Stimulated activated naive CD8-positive, alpha-beta T cell treated with anti-CD3 and anti-CD28 coated beads, Interleukin-15, amount 100 ng/mL, for 72 hours (primary cell): ENCODE data around the gene SERPINI2.
A peak's percentile ranks its signal among the peaks of the same experiment; 100 is the strongest.
"Not testable (repeated sequence)": the region's sequence is repeated elsewhere in the genome, so short reads cannot be mapped to it uniquely, and the experiment has no call there.

Experiments used
- ATAC-seq: fragments of 150-1000 bp; cut with Tn5 transposase; 2 replicates; pipeline ENCODE4 v1.10.0; 2021; ENCODE audit warnings: mild to moderate bottlenecking, moderate library complexity
- DNase-seq, 2 donors: peaks; one replicate each; pipeline ENCODE4 v3.0.0; 2021 to 2022
- H3K27ac Mint-ChIP-seq, 2 donors: one replicate each; pipeline ENCODE4 v1.8.0; 2022; ENCODE audit warnings: mild to moderate bottlenecking in 2 of 2, mixed read lengths in 2 of 2, moderate library complexity in 2 of 2
- H3K27me3 Mint-ChIP-seq: one replicate; pipeline ENCODE4 v1.8.0; 2022; ENCODE audit warnings: mixed read lengths
- H3K4me1 Mint-ChIP-seq: one replicate; pipeline ENCODE4 v1.8.0; 2022; ENCODE audit warnings: mild to moderate bottlenecking, mixed read lengths
- H3K4me3 Mint-ChIP-seq, 2 donors: one replicate each; pipeline ENCODE4 v1.8.0; 2022; ENCODE audit warnings: mild to moderate bottlenecking in 2 of 2, mixed read lengths in 2 of 2, moderate library complexity in 1 of 2
- H3K9me3 Mint-ChIP-seq, 2 donors: one replicate each; pipeline ENCODE4 v1.8.0; 2022; ENCODE audit warnings: mixed read lengths in 2 of 2

The SERPINI2 gene

DNA sequence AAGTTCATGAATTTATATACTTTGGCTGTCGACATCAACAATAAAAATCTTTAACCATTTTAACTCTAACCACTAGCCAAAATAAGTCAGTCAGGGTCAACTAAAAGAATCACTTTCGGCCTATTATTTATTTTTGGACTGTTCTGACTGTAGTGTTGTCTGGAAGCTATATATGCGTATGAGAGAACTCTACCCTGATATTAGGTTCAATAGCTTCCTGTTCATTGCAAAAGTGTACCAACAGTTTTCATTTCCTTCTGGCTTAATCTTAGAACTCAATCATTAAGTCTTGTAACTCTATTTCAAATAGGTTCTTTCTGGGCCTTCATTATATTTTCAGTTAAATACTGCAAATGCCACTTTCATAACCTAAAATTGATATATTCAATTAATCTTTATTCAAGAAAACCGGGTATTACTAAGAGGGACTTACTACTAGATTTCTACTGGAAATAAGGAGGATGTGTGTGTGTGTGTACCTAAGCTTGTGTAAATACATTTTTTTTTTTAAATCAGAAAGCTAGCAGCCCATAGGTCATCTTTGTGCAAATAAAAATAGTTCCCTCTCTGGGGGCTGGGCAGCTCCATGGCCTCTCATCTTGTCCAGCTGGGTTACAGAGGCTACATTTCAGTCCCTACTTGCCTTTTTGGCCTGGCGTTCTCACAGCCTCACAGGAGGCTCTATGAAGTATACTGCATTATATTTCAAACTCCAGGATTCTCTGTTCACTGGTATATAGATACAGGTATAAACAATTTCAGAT is 5.8 kb downstream of the SERPINI2 start:
- no peak overlapping the region for H3K4me3 Mint-ChIP-seq
- DNase-seq (no peak), ATAC-seq (no peak)
- H3K27ac Mint-ChIP-seq, result no peak overlapping the region
- no peaks in the 10 kb centered on the region for H3K27me3 Mint-ChIP-seq
- H3K9me3 Mint-ChIP-seq, result no peaks in the 10 kb centered on the region
- no peaks in the 10 kb centered on the region for H3K4me1 Mint-ChIP-seq

DNA sequence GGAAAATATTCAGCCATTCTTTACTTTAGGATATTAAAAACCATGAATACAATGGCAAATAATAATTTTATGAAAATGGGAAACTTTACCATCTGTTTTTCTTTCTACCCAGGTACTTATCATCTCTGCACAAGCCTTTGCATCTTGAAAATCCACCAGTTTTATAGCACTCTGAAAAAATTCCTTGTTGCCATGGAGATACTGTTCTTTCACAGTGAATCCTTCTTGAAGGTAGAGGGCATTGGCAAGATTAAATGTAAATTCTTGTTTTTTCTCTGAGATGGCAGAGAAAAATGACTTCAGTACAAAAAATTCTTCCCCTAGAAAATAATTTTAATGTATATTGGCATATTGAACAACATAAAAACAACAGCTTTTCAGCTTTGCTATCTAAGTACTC is 6.9 kb downstream of the SERPINI2 start:
- Mint-ChIP-seq H3K27me3 (no peaks in the 10 kb centered on the region), H3K9me3 (no peaks in the 10 kb centered on the region), H3K4me1 (no peaks in the 10 kb centered on the region), H3K4me3 (no peak overlapping the region), H3K27ac (no peak overlapping the region)
- no peak for DNase-seq
- no peak for ATAC-seq

DNA sequence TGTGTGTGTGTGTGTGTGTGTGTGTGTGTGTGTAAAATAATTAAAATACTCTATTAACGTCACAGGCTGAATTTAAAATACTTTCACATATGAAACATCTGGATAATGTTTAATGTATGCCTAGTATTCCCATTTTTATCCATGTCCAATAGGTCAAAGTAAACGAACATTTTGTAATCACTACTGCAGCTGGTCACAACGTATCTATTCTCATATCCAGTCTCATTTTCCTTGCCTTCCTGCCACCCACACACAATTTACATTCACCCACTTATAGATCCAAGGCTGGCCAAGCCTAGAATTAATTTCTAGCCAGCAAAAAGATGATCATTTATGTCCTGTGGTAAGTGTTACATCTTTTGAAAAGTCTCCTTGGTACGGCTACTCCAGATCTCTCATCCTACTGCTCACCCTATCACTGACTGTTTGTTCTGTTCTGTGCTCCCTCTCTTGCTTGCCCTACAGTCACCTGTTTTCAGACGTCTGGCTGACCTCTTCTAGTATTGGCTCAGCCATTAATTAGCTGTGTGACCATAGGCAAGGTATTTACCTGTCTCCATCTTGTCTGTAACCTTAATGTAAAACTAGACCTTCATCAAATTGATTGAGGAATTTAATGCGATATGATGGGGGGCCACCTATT is 17.6 kb downstream of the SERPINI2 start:
- Mint-ChIP-seq H3K4me1 (no peaks in the 10 kb centered on the region), H3K9me3 (no peaks in the 10 kb centered on the region), H3K27ac (no peak overlapping the region), H3K27me3 (peaks cover 4% of the 10 kb centered on the region), H3K4me3 (no peak overlapping the region)
- DNase-seq (no peak), ATAC-seq (no peak)

DNA sequence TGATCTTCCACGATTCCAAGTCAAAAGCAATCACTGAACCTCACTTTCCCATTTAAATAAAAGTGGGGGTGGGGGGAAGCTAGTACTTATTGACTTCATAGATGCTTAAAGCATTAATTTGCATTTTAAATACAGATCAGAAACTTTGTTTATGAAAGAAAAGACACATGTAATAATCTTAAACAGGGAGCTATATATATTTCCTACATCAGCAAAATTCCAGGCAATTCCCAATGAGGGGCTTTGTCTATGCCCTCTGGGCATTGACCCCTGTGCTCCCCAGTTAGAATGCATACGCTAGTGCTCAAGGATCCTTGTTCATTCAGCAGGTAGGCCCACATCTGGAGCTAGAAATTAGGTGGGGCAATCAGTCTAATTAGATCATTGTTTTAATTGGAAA is 20.0 kb downstream of the SERPINI2 start:
- no peak overlapping the region for H3K4me3 Mint-ChIP-seq
- H3K4me1 Mint-ChIP-seq, result no peaks in the 10 kb centered on the region
- H3K9me3 Mint-ChIP-seq, result no peaks in the 10 kb centered on the region
- ATAC-seq (no peak), DNase-seq (no peak)
- H3K27ac Mint-ChIP-seq, result no peak overlapping the region
- H3K27me3 Mint-ChIP-seq, result no peaks in the 10 kb centered on the region

DNA sequence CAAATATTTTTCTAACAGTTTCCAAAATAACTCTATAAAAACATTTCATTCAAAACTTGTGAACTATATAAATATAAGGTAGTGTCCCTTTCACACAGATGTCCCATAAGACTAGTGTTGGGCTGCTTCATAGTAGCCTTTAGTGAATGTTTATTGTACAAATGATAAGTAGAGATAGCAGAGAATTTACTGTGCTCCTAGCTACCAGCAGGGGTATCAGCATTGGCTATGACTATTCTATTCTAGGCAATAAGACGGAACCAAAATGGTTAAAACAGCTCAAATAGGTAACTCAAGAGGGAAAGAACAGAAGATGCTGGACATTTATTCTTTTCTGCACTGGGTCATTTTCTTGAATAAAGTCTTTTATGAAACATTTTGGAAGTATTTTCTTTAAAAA is 22.6 kb downstream of the SERPINI2 start:
- DNase-seq (no peak), ATAC-seq (no peak)
- no peak overlapping the region for H3K27ac Mint-ChIP-seq
- no peaks in the 10 kb centered on the region for H3K4me1 Mint-ChIP-seq
- H3K9me3 Mint-ChIP-seq, result no peaks in the 10 kb centered on the region
- H3K4me3 Mint-ChIP-seq, result no peak overlapping the region
- H3K27me3 Mint-ChIP-seq, result no peaks in the 10 kb centered on the region

DNA sequence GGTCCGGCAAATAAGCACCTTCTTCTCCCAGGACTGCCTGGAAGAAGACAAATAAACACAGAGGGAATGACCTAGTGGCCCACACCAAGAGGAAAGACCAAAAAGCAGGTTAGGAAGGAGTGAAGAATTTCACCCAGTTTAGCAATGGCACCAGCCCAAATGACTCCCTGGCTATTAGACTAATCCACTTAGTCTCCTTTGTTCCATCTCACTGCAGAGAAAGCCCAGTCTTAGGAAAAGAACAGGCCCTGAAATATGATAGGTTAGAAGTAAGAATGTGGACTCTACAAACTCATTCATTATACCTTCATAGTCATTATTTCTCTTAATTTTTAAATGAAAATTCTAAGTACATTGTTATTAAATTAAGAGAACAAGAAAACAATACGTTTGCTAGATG is 23.2 kb downstream of the SERPINI2 start:
- H3K4me1 Mint-ChIP-seq, result no peaks in the 10 kb centered on the region
- no peaks in the 10 kb centered on the region for H3K27me3 Mint-ChIP-seq
- H3K4me3 Mint-ChIP-seq, result no peak overlapping the region
- H3K9me3 Mint-ChIP-seq, result no peaks in the 10 kb centered on the region
- no peak for DNase-seq
- no peak overlapping the region for H3K27ac Mint-ChIP-seq
- ATAC-seq, result no peak

DNA sequence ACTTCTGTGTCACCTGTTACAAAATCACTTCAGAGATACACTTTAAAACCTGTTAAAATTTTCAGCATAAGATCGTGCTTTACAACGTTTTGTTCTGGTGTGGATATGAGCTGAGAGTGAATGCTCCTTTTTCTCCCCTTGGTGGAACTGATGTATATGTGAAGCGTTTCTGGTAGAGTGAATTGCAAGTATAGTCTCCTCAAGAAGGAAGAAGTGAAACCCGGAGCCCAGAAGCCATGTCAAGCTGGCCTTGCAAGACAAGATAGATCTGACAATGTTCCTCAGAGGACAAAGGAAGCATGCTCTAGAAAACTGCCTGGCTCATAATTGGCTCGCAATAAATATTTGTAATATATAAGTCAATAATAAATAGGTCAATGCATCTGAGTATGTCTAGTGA is 23.6 kb downstream of the SERPINI2 start:
- no peaks in the 10 kb centered on the region for H3K27me3 Mint-ChIP-seq
- H3K27ac Mint-ChIP-seq, result no peak overlapping the region
- ATAC-seq (no peak), DNase-seq (no peak)
- no peaks in the 10 kb centered on the region for H3K4me1 Mint-ChIP-seq
- H3K4me3 Mint-ChIP-seq, result no peak overlapping the region
- H3K9me3 Mint-ChIP-seq, result no peaks in the 10 kb centered on the region

DNA sequence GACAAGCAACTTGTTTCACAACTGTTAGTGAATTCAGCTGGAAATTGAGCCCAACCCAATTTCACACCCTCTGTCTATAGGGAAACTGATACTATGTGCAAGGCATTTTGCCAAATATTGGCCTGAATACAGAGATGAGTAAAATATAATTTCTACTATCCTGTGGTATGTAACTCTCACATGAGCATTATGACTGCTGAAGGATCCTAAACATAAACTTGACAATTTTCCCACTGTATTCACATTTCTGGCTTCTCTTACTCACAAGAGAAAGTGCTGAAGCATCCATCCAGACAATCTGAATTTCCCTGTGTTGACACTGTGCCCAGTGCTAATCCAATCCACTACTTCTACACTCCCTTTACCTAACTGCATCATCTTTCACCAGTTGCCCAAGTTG is 28.4 kb downstream of the SERPINI2 start:
- H3K27ac Mint-ChIP-seq, result no peak overlapping the region
- no peaks in the 10 kb centered on the region for H3K9me3 Mint-ChIP-seq
- ATAC-seq (no peak), DNase-seq (no peak)
- no peaks in the 10 kb centered on the region for H3K4me1 Mint-ChIP-seq
- H3K27me3 Mint-ChIP-seq, result no peaks in the 10 kb centered on the region
- no peak overlapping the region for H3K4me3 Mint-ChIP-seq

DNA sequence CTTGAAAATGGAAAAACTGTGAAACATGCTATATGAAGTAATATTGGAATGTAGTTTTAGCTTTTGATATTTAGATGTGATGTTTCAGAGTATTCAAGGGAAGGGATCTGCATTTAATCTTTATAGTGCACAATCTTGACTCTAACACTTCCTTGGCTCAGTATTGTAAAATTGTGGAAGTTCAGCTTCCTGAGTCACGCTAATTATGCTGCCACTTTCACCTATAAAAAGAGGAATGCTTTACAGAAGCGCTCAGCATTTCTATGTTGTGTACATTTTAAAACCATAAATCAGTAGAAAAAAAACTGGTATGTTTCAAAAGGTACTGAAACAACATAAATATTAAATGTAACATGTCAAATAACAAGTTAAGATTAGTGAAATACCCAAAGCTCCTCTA is 32.6 kb downstream of the SERPINI2 start:
- no peaks in the 10 kb centered on the region for H3K27me3 Mint-ChIP-seq
- no peaks in the 10 kb centered on the region for H3K9me3 Mint-ChIP-seq
- no peak overlapping the region for H3K4me3 Mint-ChIP-seq
- H3K4me1 Mint-ChIP-seq, result no peaks in the 10 kb centered on the region
- DNase-seq (no peak), ATAC-seq (no peak)
- no peak overlapping the region for H3K27ac Mint-ChIP-seq

DNA sequence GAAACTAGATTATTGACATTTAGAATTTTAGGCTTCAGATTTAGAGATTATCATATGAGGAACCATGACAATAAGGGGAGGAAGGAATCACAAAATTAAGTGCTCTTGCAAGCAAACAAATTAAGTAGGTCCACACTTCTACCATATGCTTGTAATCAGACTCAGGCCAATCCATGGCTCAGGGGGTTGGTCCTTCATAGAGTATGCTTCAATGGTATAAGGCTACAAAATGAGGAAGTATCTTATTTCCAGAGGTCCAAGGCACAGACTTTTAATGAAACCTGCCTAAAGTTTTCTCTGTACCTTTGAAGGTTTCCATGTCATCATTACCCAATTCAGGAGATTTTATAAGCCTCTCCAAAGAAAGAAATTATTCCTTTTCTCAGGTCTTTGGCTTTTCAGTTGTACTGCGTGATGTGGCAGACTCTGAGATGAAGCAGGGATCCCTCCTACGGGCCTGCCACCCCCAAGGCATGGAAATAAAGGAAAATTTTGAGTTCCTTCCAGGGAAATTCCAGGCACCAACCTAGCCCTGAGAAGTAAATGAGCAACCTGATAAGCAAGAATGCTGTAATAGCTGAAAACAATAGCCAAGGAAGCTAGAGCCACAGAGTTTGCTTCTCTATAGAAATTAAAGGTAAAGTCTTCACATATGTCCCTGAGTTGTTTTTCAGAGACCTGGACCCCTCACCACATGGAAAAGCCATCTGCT is 36.3 kb downstream of the SERPINI2 start:
- Mint-ChIP-seq H3K9me3 (no peaks in the 10 kb centered on the region), H3K27me3 (no peaks in the 10 kb centered on the region), H3K4me1 (no peaks in the 10 kb centered on the region), H3K27ac (no peak overlapping the region), H3K4me3 (no peak overlapping the region)
- DNase-seq (no peak), ATAC-seq (no peak)

DNA sequence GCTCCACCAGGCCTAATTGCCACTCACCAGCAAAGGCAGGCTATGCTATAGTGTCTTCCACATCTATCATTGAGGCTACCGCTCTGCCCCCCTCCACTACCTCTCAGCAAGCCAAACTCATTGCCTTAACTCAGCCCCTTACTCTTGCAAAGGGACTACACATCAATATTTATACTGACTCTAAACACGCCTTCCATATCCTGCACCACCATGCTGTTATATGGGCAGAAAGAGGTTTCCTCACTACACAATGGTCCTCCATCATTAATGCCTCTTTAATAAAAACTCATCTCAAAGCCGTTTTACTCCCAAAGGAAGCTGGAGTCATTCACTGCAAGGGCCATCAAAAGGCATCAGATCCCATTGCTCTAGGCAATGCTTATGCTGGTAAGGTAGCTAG is 46.9 kb downstream of the SERPINI2 start:
- not testable (repeated sequence) for H3K27ac Mint-ChIP-seq, H3K4me3 Mint-ChIP-seq, H3K4me1 Mint-ChIP-seq, DNase-seq, ATAC-seq, H3K9me3 Mint-ChIP-seq
- H3K27me3 Mint-ChIP-seq, result peaks cover 20% of the 10 kb centered on the region

DNA sequence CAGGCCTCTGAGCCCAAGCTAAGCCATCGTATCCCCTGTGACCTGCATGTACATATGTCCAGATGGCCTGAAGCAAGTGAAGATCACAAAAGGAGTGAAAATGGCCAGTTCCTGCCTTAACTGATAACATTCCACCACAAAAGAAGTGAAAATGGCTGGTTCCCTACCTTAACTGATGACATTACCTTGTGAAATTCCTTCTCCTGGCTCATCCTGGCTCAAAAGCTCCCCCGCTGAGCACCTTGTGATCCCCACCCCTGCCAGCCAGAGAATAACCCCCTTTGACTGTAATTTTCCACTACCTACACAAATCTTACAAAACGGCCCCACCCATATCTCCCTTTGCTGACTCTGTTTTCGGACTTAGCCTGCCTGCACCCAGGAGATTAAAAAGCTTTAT is 51.4 kb downstream of the SERPINI2 start:
- ATAC-seq, H3K4me1 Mint-ChIP-seq, H3K27ac Mint-ChIP-seq, H3K4me3 Mint-ChIP-seq, H3K9me3 Mint-ChIP-seq, DNase-seq: not testable (repeated sequence)
- peaks cover 16% of the 10 kb centered on the region for H3K27me3 Mint-ChIP-seq

DNA sequence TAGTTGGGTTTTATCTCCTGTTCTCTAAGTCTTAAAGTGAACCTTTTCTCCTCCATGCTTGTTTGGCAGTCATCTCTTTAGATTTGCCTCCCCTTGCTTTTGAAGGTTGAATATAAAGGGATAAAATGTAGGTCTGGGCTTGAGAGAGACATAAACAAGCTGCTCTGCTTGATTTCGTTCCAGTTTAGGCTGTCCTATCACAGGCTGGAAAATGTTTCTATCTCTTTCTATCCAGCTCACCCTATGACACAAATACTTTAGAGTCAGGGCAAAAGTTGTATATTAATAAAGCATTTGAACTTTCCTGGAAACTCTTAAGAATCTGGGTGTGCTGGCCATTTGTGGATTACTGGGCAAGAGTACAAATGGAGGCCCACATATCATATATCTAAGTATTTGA is 64.2 kb downstream of the SERPINI2 start:
- H3K27ac Mint-ChIP-seq, result no peak overlapping the region

DNA sequence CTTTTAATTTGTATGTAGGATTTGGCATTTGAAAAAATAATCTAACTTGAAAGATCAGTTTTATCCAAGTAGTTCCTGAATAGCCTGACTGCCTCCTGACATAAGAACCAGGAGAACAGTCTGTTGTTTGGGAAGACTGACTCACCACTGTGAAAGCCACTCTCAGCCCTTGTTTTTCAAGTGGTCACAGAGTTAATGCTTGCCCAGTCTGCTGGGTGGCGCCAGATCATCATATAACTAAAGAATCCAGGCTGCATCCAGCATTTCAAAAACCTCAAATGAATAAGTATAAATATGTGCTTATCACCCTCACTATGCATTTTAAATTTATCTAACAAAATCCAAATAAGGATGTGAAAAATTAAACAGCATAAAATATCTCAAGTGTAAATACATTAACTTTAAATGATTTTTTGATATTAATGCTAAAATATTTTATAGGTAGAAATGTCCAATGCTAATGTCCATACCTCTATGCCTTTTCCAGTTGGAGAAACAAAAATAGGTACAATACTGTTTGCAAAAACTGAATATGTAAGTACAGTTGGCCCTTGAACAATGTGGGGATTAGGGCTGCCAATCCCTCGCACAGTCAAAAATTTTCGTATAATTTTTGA is 66.9 kb downstream of the SERPINI2 start:
- Mint-ChIP-seq H3K4me3 (no peak overlapping the region), H3K4me1 (no peaks in the 10 kb centered on the region), H3K27ac (no peak overlapping the region), H3K9me3 (no peaks in the 10 kb centered on the region), H3K27me3 (peaks cover 2% of the 10 kb centered on the region)
- DNase-seq, result peak in 1 of 2 donors; percentile 10
- ATAC-seq, result no peak

More for the DNA sequence above, 64.2 kb downstream of the SERPINI2 start:
- Mint-ChIP-seq H3K4me3 (no peak overlapping the region), H3K4me1 (no peaks in the 10 kb centered on the region), H3K27me3 (no peaks in the 10 kb centered on the region), H3K9me3 (no peaks in the 10 kb centered on the region)
- no peak for DNase-seq
- ATAC-seq, result no peak

DNA sequence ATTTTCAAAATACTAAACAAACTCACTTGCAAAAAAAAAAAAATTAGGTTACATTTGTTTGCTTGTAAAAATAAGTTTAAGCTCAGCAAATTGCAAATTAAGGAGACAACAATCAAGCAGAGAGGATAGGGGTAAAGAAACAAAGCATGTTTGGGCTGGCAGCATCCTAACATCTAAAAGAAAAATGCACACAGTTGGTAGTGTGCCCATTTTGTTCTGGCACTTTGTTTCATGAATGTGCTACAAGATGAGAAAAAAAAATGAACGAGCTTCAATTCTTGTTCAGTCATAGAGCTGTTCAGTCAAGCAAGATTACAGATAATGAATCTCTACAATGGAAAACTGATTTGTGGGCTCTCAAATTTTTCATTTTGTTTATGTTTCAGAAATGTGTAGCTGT is 76.0 kb downstream of the SERPINI2 start:
- Mint-ChIP-seq H3K4me1 (no peaks in the 10 kb centered on the region), H3K4me3 (no peak overlapping the region), H3K27me3 (peaks cover 16% of the 10 kb centered on the region)

DNA sequence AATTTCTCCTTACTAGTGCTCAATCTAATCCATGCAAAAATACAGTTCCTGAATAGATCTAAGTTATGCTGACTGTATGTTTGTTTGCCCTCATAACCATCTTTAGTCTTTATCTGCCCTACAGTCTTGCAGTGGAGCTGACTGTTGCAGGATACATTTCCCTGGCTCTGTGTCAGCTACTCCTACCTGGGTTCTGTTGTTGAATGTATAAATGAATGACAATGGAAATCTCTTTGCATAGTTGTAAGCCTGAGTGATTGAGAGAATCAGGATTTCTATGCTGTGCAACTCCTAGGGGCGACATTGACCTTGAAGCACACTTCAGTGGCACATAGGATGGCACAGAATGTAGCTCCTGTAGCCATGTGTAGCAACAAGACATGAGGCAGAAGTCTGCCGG is 77.8 kb downstream of the SERPINI2 start:
- no peaks in the 10 kb centered on the region for H3K9me3 Mint-ChIP-seq
- no peak overlapping the region for H3K4me3 Mint-ChIP-seq
- no peak overlapping the region for H3K27ac Mint-ChIP-seq
- ATAC-seq (no peak), DNase-seq (no peak)
- peaks cover 15% of the 10 kb centered on the region for H3K27me3 Mint-ChIP-seq
- H3K4me1 Mint-ChIP-seq, result no peaks in the 10 kb centered on the region

More for the DNA sequence above, 76.0 kb downstream of the SERPINI2 start:
- Mint-ChIP-seq H3K27ac (no peak overlapping the region), H3K9me3 (no peaks in the 10 kb centered on the region)
- ATAC-seq, result no peak
- DNase-seq, result no peak
